GM19035 (cell line): ENCODE data around the gene HLA-DRB1.
"Not testable (repeated sequence)": the region's sequence is repeated elsewhere in the genome, so short reads cannot be mapped to it uniquely, and the experiment has no call there.

Experiments used
- ATAC-seq: cut with Tn5 transposase; IDR thresholded peaks from one replicate; pipeline ENCODE4 v1.9.1; 2021; ENCODE audit not compliant: unreplicated experiment

The HLA-DRB1 gene

GRCh38 chr6:32609731-32610640, 20.3 kb upstream of the HLA-DRB1 start:
- peak; percentile 90 for ATAC-seq

- no peak for ATAC-seq
These were observed 19.7 kb upstream of the HLA-DRB1 start for GRCh38 chr6:32609391-32609730.

- no peak for ATAC-seq
These were observed 18.7 kb upstream of the HLA-DRB1 start for GRCh38 chr6:32608362-32608761.

GRCh38 chr6:32607988-32608298, 18.3 kb upstream of the HLA-DRB1 start:
- ATAC-seq: no peak

- ATAC-seq: no peak
These were observed 17.8 kb upstream of the HLA-DRB1 start for GRCh38 chr6:32607263-32607987.

- ATAC-seq: no peak
These were observed 14.8 kb upstream of the HLA-DRB1 start for GRCh38 chr6:32604434-32604877.

- no peak for ATAC-seq
These were observed 14.2 kb upstream of the HLA-DRB1 start for GRCh38 chr6:32603888-32604287.

GRCh38 chr6:32603222-32603621, 13.6 kb upstream of the HLA-DRB1 start:
- no peak for ATAC-seq

- no peak for ATAC-seq
These were observed 12.7 kb upstream of the HLA-DRB1 start for GRCh38 chr6:32602383-32602782.

GRCh38 chr6:32597024-32597423, 7.4 kb upstream of the HLA-DRB1 start:
- no peak for ATAC-seq

- ATAC-seq: not testable (repeated sequence)
These were observed 1.1 kb upstream of the HLA-DRB1 start for GRCh38 chr6:32590713-32591112.

GRCh38 chr6:32588156-32588555, 1.5 kb downstream of the HLA-DRB1 start:
- ATAC-seq: no peak

GRCh38 chr6:32583527-32583898, 6.1 kb downstream of the HLA-DRB1 start:
- no peak for ATAC-seq

GRCh38 chr6:32581315-32582095, 8.1 kb downstream of the HLA-DRB1 start:
- no peak for ATAC-seq

GRCh38 chr6:32580593-32580992, 9.1 kb downstream of the HLA-DRB1 start:
- no peak for ATAC-seq

GRCh38 chr6:32578962-32579361, 10.7 kb downstream of the HLA-DRB1 start:
- no peak for ATAC-seq

- ATAC-seq: not testable (repeated sequence)
These were observed 12.2 kb downstream of the HLA-DRB1 start for GRCh38 chr6:32577493-32577892.

GRCh38 chr6:32576250-32576649, 13.4 kb downstream of the HLA-DRB1 start:
- ATAC-seq: no peak

GRCh38 chr6:32570363-32570905, 19.2 kb downstream of the HLA-DRB1 start:
- ATAC-seq: no peak

GRCh38 chr6:32568561-32568960, 21.1 kb downstream of the HLA-DRB1 start:
- no peak for ATAC-seq

- no peak for ATAC-seq
These were observed 22.7 kb downstream of the HLA-DRB1 start for GRCh38 chr6:32566957-32567356.
